ENCODE results near the gene CIRBP. TPM values are rescaled to one million over a fixed set of nuclear protein-coding genes. Genes with fewer than 3 reads are reported as not detected.

CIRBP gene
- total and polyA plus RNA-seq, 9 of the 15 experiments (the other 6 are each of a cell fraction or from before 2014, with no cell fraction given) = 20.5 to 327 (median 176) TPM

- TF ChIP-seq ZNF668 (CRISPR knock-in tag; IDR thresholded peaks at IDR 0.05) (no peak), FOXK2 (conservative IDR thresholded peaks at IDR 0.05 in 1 of 2, IDR thresholded peaks at IDR 0.05 in 1 of 2; ENCODE audit: low read depth in 2 of 2) (peak in 1 of 2 experiments; percentile 36; a peak in 1 of 4 replicates), ZBTB43 (CRISPR knock-in tag; IDR thresholded peaks at IDR 0.05) (no peak), TEAD1 (CRISPR knock-in tag; IDR thresholded peaks at IDR 0.05) (peak in 1 of 2 experiments; percentile 73; a peak in 2 of 4 replicates), GATAD2A (IDR thresholded peaks at IDR 0.05) (0 out of 2 replicates have a peak, but pooled peaks have one; percentile 14), SOX6 (IDR thresholded peaks at IDR 0.05) (peak; percentile 22; the same call in 1 of the 2 replicates), ZNF384 (IDR thresholded peaks at IDR 0.05; ENCODE audit: low read depth, low read length) (no peak), RBM15 (IDR thresholded peaks at IDR 0.05; ENCODE audit: insufficient read depth, low read length) (no peak), L3MBTL2 (IDR thresholded peaks at IDR 0.05) (peak; percentile 68; the same call in 1 of the 2 replicates), NFXL1 (CRISPR knock-in tag; IDR thresholded peaks at IDR 0.05) (no peak), MTA3 (IDR thresholded peaks at IDR 0.05; ENCODE audit: borderline replicate concordance) (peak; percentile 52; the same call in 1 of the 2 replicates), MTF1 (CRISPR knock-in tag; IDR thresholded peaks at IDR 0.05; ENCODE audit: borderline replicate concordance) (no peak), MTA1 (IDR thresholded peaks at IDR 0.05; ENCODE audit: borderline replicate concordance) (peak; percentile 62; the same call in 1 of the 2 replicates), ETV5 (CRISPR knock-in tag; IDR thresholded peaks at IDR 0.05; ENCODE audit: low read depth) (peak; percentile 55; the same call in 1 of the 2 replicates)
- TF ChIP-seq, protein P1, sequence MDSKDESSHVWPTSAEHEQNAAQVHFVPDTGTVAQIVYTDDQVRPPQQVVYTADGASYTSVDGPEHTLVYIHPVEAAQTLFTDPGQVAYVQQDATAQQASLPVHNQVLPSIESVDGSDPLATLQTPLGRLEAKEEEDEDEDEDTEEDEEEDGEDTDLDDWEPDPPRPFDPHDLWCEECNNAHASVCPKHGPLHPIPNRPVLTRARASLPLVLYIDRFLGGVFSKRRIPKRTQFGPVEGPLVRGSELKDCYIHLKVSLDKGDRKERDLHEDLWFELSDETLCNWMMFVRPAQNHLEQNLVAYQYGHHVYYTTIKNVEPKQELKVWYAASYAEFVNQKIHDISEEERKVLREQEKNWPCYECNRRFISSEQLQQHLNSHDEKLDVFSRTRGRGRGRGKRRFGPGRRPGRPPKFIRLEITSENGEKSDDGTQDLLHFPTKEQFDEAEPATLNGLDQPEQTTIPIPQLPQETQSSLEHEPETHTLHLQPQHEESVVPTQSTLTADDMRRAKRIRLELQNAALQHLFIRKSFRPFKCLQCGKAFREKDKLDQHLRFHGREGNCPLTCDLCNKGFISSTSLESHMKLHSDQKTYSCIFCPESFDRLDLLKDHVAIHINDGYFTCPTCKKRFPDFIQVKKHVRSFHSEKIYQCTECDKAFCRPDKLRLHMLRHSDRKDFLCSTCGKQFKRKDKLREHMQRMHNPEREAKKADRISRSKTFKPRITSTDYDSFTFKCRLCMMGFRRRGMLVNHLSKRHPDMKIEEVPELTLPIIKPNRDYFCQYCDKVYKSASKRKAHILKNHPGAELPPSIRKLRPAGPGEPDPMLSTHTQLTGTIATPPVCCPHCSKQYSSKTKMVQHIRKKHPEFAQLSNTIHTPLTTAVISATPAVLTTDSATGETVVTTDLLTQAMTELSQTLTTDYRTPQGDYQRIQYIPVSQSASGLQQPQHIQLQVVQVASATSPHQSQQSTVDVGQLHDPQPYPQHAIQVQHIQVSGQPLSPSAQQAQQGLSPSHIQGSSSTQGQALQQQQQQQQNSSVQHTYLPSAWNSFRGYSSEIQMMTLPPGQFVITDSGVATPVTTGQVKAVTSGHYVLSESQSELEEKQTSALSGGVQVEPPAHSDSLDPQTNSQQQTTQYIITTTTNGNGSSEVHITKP (IDR thresholded peaks at IDR 0.05; ENCODE audit: partially characterized antibody) = peak; percentile 84
- TF ChIP-seq, protein P2, sequence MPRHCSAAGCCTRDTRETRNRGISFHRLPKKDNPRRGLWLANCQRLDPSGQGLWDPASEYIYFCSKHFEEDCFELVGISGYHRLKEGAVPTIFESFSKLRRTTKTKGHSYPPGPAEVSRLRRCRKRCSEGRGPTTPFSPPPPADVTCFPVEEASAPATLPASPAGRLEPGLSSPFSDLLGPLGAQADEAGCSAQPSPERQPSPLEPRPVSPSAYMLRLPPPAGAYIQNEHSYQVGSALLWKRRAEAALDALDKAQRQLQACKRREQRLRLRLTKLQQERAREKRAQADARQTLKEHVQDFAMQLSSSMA (CRISPR knock-in tag; IDR thresholded peaks at IDR 0.05) = peak; percentile 87
- TF ChIP-seq, protein P3, sequence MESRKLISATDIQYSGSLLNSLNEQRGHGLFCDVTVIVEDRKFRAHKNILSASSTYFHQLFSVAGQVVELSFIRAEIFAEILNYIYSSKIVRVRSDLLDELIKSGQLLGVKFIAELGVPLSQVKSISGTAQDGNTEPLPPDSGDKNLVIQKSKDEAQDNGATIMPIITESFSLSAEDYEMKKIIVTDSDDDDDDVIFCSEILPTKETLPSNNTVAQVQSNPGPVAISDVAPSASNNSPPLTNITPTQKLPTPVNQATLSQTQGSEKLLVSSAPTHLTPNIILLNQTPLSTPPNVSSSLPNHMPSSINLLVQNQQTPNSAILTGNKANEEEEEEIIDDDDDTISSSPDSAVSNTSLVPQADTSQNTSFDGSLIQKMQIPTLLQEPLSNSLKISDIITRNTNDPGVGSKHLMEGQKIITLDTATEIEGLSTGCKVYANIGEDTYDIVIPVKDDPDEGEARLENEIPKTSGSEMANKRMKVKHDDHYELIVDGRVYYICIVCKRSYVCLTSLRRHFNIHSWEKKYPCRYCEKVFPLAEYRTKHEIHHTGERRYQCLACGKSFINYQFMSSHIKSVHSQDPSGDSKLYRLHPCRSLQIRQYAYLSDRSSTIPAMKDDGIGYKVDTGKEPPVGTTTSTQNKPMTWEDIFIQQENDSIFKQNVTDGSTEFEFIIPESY (CRISPR knock-in tag; IDR thresholded peaks at IDR 0.05) = no peak
- TF ChIP-seq, protein P4, sequence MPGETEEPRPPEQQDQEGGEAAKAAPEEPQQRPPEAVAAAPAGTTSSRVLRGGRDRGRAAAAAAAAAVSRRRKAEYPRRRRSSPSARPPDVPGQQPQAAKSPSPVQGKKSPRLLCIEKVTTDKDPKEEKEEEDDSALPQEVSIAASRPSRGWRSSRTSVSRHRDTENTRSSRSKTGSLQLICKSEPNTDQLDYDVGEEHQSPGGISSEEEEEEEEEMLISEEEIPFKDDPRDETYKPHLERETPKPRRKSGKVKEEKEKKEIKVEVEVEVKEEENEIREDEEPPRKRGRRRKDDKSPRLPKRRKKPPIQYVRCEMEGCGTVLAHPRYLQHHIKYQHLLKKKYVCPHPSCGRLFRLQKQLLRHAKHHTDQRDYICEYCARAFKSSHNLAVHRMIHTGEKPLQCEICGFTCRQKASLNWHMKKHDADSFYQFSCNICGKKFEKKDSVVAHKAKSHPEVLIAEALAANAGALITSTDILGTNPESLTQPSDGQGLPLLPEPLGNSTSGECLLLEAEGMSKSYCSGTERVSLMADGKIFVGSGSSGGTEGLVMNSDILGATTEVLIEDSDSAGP (CRISPR knock-in tag; IDR thresholded peaks at IDR 0.05) = 0 out of 2 replicates have a peak, but pooled peaks have one; percentile 24
Observed at GRCh38 chr19:1266129-1266915, 2.8 kb upstream of the CIRBP start (continued).

Measured in K562 (cell line).